ENCODE data around the gene NOTUM.
"Not testable (repeated sequence)": the region's sequence is repeated elsewhere in the genome, so short reads cannot be mapped to it uniquely, and the experiment has no call there.

The NOTUM gene

DNA sequence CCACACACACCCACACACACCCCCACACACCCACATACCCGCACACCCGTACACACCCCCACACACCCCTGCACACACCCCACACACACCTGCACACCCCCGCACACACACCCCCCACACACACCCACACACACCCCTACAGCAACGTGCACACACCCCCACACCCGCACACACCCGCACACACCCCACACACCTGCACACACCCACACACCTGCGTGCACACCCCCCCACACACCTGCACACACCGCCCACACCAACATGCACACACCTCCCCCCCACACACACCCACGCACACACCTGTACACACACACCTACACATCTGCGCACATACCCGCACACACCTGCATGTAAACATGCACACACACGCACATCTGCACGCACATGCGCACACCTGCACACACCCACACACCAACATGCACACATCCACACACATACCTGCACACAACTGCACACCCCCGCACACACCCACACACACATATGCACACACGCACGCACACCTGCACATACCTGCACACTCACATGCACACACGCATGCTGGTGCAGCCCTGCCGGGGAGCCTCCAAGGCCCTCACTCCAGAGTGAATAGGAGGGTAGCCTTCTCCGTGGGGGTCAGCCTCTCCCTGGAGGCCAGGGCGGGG lies 23.9 kb upstream of the NOTUM start:
- TF ChIP-seq, protein P1, sequence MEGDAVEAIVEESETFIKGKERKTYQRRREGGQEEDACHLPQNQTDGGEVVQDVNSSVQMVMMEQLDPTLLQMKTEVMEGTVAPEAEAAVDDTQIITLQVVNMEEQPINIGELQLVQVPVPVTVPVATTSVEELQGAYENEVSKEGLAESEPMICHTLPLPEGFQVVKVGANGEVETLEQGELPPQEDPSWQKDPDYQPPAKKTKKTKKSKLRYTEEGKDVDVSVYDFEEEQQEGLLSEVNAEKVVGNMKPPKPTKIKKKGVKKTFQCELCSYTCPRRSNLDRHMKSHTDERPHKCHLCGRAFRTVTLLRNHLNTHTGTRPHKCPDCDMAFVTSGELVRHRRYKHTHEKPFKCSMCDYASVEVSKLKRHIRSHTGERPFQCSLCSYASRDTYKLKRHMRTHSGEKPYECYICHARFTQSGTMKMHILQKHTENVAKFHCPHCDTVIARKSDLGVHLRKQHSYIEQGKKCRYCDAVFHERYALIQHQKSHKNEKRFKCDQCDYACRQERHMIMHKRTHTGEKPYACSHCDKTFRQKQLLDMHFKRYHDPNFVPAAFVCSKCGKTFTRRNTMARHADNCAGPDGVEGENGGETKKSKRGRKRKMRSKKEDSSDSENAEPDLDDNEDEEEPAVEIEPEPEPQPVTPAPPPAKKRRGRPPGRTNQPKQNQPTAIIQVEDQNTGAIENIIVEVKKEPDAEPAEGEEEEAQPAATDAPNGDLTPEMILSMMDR (conservative IDR thresholded peaks at IDR 0.05; ENCODE audit: low read depth) = no peak
- POLR2A ChIA-PET (ENCODE audit: low non-redundant PET) = interaction anchor here (0.8 kb wide), 1 partner anchor 519 kb away, joined by 3 read pairs; no protein-coding TSS in a partner anchor

DNA sequence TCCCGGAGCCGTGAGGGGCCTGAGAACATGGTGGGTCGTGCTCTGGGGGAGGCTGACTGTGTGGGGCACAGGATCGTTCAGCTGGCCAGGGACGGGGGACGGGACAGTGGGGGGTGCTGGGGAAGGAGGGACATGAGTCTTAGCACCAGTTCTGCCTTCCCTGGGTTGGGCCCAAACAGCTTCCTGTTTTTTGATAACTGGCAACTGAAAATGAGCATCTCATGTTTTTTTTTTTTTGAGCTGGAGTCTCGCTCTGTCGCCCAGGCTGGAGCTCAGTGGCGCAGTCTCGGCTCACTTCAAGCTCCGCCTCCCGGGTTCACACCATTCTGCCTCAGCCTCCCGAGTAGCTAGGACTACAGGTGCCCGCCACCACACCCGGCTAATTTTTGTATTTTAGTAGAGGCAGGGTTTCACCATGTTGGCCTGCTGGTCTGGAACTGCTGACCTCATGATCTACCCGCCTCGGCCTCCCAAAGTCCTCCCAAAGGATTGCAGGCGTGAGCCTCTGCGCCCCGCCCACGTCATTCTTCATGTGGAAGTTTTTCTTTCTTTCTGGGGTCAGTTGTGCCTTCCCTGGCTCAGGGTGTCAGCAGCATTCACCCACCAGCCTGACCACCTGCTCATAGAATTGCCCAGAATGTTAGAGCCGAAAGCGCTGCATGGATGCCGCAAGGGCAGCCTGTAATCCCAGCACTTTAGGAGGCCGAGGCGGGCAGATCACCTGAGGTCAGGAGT lies 22.8 kb upstream of the NOTUM start:
- ChIA-PET POLR2A (ENCODE audit: low non-redundant PET) (interaction anchor here (0.8 kb wide), 1 partner anchor 520 kb away, joined by 3 read pairs; no protein-coding TSS in a partner anchor), CTCF (interaction anchor here (0.7 kb wide), 2 partner anchors 24 to 110 kb away, joined by 3 to 4 read pairs; no protein-coding TSS in a partner anchor)
- TF ChIP-seq, protein P1 (conservative IDR thresholded peaks at IDR 0.05; ENCODE audit: low read depth) = no peak
- DNase-seq (ENCODE audit: low spot score) = no peak
- H3K27ac ChIP-seq = peak overlapping the region; percentile 88

More for the DNA sequence above, 23.9 kb upstream of the NOTUM start:
- CTCF ChIA-PET = interaction anchor here (0.6 to 1.5 kb wide), 3 partner anchors 21 to 126 kb away, joined by 4 to 6 read pairs (median 5); no protein-coding TSS in a partner anchor
- peak overlapping the region; percentile 88 for H3K27ac ChIP-seq
- DNase-seq (ENCODE audit: low spot score) = no peak

DNA sequence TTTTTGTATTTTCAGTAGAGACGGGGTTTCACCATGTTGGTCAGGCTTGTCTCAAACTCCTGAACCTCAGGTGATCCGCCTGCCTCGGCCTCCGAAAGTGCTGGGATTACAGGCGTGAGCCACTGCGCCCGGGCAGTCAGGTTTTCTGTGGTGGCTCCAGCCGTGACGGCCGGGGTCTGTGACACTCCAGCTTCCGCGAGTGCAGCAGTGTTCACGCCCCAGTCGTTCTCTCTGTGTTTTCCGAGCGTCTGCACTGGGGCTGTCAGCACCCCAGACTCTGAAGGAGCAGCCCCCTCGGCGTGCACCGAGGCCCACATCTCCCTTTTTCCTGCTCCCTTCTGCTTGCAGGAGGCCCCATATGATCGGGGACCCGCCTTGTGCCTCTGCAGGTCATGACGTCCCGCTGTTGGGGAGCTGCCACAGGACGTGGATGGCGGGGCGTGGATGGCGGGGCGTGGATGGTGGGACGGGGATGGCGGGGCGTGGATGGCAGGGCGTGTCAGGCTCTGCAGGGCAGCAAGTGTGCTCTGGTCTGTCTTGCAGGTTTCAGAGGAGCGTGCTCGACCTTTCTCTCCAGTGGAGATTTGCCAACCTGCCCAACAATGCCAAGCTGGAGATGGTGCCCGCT lies 22.1 kb upstream of the NOTUM start:
- no peak for DNase-seq (ENCODE audit: low spot score)
- TF ChIP-seq, protein P1 (conservative IDR thresholded peaks at IDR 0.05; ENCODE audit: low read depth) = no peak
- peak overlapping the region; percentile 88 for H3K27ac ChIP-seq
- ChIA-PET CTCF (interaction anchor here (0.7 kb wide), 1 partner anchor 23 kb away, joined by 4 read pairs; no protein-coding TSS in a partner anchor), POLR2A (ENCODE audit: low non-redundant PET) (no interaction called here)

DNA sequence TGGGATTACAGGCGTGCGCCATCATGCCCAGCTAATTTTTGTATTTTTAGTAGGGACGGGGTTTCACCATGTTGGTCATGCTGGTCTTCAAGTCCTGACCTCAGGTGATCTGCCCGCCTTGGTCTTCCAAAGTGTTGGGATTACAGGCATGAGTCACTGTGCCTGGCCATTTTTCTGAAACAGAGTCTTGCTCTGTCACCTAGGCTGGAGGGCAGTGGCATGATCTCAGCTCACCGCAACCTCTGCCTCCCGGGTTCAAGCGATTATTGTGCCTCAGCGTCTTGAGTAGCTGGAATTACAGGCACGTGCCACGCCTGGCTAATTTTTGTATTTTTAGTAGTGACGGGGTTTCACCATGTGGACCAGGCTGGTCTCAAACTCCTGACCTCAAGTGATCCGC lies 20.5 kb upstream of the NOTUM start:
- peak overlapping the region; percentile 88 for H3K27ac ChIP-seq
- CTCF ChIA-PET = interaction anchor here (2.2 kb wide), 1 partner anchor 22 kb away, joined by 9 read pairs; no protein-coding TSS in a partner anchor
- POLR2A ChIA-PET (ENCODE audit: low non-redundant PET); DNase-seq (ENCODE audit: low spot score): not testable (repeated sequence)

DNA sequence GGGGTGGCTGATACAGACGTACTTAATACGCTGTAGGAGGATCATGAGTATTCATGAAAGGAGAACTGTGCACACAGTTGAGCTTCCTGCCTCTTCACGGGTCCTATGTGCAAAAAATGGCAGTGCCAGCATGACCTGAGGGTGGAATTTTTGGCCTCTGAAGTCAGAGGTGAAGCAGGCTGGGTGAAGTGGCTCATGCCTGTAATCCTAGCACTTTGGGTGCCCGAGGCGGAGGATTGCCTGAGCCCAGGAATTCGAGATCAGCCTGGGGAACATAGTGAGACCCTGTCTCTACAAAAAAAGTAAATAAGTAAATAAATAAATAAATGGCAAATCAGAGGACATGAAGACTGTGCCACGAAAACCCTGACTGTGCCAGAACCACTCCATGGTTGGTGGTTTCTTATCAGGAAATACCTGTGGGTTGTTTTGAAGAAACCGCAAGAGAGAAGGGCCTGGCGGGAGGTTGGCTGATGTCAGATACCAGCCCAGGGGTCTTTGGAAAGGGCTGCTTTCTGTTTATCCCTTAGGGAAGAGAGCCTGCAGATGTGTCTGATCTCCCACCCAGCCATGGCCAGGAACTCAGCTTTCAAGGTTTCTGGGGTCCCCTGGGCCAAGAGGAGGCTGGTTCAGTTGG lies 19.8 kb upstream of the NOTUM start:
- POLR2A ChIA-PET (ENCODE audit: low non-redundant PET) = no interaction called here
- CTCF ChIA-PET = interaction anchor here (0.9 to 2.2 kb wide), 2 partner anchors 21 to 38 kb away, joined by 3 to 9 read pairs; no protein-coding TSS in a partner anchor
- H3K27ac ChIP-seq = peak overlapping the region; percentile 88
- TF ChIP-seq, protein P1 (conservative IDR thresholded peaks at IDR 0.05; ENCODE audit: low read depth) = no peak
- DNase-seq (ENCODE audit: low spot score) = no peak

DNA sequence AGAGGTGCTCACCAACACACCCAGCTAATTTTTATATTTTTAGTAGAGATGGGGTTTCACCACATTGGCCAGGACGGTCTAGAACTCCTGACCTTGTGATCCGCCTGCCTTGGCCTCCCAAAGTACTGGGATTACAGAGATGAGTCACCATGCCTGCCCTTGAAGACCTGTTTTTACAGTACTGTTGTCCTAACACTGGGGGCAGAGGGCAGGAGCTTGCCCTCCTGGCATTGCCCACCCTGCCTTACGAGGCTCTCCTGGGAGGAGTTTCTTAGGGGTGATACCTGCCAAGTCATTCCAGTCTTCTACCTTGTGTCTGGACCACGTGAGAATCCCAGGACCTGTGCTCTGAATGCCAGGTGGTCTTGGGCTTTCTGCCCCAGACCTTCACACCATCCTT lies 19.1 kb upstream of the NOTUM start:
- TF ChIP-seq, protein P1 (conservative IDR thresholded peaks at IDR 0.05; ENCODE audit: low read depth) = no peak
- ChIA-PET CTCF (interaction anchor here (0.9 to 2.2 kb wide), 2 partner anchors 21 to 39 kb away, joined by 3 to 9 read pairs; no protein-coding TSS in a partner anchor), POLR2A (ENCODE audit: low non-redundant PET) (no interaction called here)
- peak overlapping the region; percentile 88 for H3K27ac ChIP-seq
- no peak for DNase-seq (ENCODE audit: low spot score)
